Measurements from ENCODE around the gene PACSIN1. TPM values are rescaled to one million over a fixed set of nuclear protein-coding genes. Genes with fewer than 3 reads are reported as not detected.

PACSIN1 gene
- total RNA-seq, 1 donor, result not detected

DNA sequence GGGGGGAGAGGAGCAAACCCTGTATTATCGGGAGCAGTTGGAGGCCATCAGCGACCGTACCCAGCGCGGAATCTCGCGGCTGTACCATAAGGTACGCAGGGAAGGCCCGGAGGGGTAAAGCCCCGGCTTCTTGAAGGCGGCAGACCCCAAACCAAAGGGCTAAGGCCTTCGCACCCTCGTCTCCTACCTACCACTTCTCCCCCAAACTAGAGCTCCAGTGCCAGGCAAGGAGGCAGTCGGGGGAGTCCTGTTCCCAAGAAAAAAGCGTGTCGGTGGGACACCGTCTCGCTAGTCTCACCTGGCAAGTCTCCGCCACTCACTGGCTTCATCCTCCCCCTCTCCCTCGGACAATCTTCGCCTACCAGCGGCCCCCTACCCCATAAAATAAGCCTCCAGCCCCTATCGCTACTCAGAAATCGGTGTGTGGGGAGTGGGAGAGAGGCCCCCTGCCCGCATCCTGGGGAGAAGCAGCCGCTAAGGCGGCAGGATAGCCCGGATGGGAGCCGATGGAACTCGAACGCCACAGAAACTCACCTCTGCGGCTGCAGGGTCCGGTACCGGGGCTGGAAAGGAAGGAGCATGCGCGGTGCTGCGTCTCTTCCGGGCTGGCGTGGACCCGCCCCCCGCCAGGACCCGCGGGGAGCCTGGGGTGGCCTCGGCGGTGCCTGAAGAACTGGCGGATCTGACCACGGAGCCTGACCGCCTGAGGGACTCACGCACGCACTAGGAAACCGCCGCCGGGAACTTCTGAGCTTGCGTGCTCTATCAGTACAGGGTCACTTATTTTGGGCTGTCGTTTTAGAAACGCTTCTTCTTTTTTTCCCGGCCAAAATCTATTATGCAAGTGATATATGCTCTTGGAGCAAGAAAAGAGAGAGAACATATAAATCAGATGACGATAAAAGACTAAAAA is 40.1 kb upstream of the PACSIN1 start, which contains the start of gene RPS10:
Gene RPS10 (minus strand): TSS at position 572 of the 913 bp plus-strand sequence. CDS start 848 bp downstream, outside the sequence.
- DNase-seq (ENCODE audit: low read depth), result peak; percentile 92
- TF ChIP-seq, protein P1, sequence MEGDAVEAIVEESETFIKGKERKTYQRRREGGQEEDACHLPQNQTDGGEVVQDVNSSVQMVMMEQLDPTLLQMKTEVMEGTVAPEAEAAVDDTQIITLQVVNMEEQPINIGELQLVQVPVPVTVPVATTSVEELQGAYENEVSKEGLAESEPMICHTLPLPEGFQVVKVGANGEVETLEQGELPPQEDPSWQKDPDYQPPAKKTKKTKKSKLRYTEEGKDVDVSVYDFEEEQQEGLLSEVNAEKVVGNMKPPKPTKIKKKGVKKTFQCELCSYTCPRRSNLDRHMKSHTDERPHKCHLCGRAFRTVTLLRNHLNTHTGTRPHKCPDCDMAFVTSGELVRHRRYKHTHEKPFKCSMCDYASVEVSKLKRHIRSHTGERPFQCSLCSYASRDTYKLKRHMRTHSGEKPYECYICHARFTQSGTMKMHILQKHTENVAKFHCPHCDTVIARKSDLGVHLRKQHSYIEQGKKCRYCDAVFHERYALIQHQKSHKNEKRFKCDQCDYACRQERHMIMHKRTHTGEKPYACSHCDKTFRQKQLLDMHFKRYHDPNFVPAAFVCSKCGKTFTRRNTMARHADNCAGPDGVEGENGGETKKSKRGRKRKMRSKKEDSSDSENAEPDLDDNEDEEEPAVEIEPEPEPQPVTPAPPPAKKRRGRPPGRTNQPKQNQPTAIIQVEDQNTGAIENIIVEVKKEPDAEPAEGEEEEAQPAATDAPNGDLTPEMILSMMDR (IDR thresholded peaks at IDR 0.05; ENCODE audit: insufficient read depth, low read length), result no peak

DNA sequence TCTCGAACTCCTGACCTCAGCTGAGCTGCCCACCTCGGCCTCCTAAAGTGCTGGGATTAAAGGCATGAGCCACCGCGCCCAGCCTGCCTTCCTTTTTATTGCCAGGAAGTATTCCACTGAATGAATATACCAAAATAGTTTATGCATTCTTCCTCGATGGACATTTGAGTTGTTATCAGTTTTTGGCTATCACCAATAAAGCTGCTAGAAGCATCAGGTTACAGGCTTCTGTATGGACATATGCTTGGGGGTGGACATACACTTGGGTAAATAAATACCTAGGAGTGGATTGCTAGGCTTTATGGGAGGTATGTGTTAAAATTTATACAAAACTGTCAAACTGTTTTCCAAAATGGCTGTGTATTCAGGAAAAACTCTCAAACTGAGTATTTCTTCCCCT is 30.0 kb upstream of the PACSIN1 start:
- TF ChIP-seq, protein P1 (IDR thresholded peaks at IDR 0.05; ENCODE audit: insufficient read depth, low read length), result no peak
- no peak for DNase-seq (ENCODE audit: low read depth)
- no peak overlapping the region for H3K4me3 ChIP-seq (ENCODE audit: low read depth, low read length)

More for the DNA sequence above, 40.1 kb upstream of the PACSIN1 start, which contains the start of gene RPS10:
- H3K4me3 ChIP-seq (ENCODE audit: low read depth, low read length), result peak within 1 kb of the TSS; percentile 95

DNA sequence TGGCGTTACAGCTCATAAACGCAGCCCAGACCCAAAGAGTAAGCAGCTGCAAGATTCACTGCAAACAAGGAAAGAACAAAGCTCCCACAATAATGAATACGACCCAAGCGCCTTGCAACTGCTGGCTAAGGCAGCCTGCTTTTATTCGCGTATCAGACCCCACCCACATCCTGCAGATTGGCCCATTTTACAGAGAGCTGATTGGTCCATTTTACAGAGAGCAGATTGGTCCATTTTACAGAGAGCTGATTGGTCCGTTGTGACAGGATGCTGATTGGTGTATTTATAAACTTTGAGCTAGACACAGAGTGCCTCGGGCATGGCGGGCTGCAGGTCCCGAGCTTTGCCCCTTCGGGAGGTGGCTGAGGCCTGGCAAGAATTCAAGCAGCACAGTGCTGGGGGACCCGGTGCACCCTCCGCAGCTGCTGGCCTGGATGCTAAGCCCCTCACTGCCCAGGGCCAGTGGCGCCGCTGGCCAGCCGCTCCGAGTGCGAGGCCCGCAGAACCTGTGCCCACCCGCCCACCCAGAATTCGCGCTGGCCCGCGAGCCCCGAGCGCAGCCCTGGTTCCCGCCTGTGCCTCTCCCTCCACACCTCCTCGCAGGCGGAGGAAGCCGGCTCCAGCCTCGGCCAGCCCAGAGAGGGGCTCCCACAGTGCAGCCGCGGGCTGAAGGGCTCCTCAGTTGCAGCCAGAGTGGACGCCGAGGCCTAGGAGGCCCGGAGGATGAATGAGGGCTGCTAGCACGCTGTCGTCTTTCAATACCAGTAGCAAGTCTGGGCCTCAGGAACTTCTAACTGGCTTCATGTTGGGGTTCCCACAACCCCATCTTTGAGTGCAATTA is 28.9 kb upstream of the PACSIN1 start:
- H3K4me3 ChIP-seq (ENCODE audit: low read depth, low read length), result no peak overlapping the region
- no peak for DNase-seq (ENCODE audit: low read depth)
- TF ChIP-seq, protein P1 (IDR thresholded peaks at IDR 0.05; ENCODE audit: insufficient read depth, low read length), result no peak

DNA sequence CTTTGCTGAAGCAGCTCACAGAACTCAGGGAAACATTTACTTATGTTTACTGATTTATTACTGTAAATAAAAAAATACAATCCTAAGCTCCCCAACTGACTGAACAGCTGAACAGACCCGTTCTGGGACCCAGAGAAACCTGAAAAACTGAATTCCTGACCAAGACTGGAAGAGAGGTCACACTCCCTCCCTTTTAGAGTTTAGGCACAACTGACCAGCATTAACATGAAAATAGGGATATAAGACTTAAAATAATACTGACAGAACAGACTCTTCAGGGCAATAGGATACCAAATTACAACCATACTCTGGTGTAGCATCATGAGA is 28.3 kb upstream of the PACSIN1 start:
- H3K4me3 ChIP-seq (ENCODE audit: low read depth, low read length), result no peak overlapping the region
- TF ChIP-seq, protein P1 (IDR thresholded peaks at IDR 0.05; ENCODE audit: insufficient read depth, low read length), result no peak

DNA sequence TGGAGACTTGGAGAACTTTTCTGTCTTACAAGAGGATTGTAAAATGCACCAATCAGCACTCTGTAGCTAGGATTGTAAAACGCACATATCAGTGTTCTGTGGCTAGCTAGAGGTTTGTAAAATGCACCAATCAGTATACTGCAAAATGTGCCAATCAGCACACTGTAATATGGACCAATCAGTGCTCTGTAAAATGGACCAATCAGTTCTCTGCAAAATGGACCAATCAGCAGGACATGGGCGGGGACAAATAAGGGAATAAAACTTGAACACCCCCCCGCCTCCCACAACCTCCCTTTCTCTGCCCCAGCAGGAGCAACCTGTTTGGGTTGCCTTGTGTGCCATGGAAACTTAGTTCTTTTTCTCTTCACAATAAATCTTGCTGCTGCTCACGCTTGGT is 27.2 kb upstream of the PACSIN1 start:
- DNase-seq (ENCODE audit: low read depth), result no peak
- H3K4me3 ChIP-seq (ENCODE audit: low read depth, low read length), result no peak overlapping the region
- TF ChIP-seq, protein P1 (IDR thresholded peaks at IDR 0.05; ENCODE audit: insufficient read depth, low read length), result no peak

More for the DNA sequence above, 28.3 kb upstream of the PACSIN1 start:
- no peak for DNase-seq (ENCODE audit: low read depth)

DNA sequence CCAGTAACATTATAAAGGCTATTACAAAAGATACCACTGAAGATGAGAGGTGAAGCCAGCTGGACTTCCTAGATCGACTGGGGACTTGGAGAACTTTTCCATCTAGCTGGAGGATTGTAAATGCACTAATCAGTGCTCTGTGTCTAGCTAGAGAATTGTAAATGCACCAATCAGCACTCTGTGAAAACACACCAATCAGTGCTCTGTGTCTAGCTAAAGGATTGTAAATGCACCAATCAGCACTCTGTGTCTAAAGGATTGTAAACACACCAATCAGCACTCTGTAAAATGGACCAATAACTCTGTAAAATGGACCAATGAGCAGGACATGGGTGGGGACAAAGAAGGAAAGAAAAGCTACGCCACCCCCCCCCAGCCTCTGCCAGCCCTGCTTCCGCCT is 26.4 kb upstream of the PACSIN1 start:
- no peak for DNase-seq (ENCODE audit: low read depth)
- no peak overlapping the region for H3K4me3 ChIP-seq (ENCODE audit: low read depth, low read length)
- TF ChIP-seq, protein P1 (IDR thresholded peaks at IDR 0.05; ENCODE audit: insufficient read depth, low read length), result no peak

Measured in fibroblast of the aortic adventitia (primary cell).